IPS-15b (cell line): Measurements from ENCODE around the gene ODF4.
"Not testable (repeated sequence)": the region's sequence is repeated elsewhere in the genome, so short reads cannot be mapped to it uniquely, and the experiment has no call there.

Experiments
- H3K27me3 ChIP-seq: one replicate; pipeline ENCODE4 v1.6.1; 2013; ENCODE audit warnings: low read length; ENCODE audit not compliant: control insufficient read depth, insufficient read depth
- H3K36me3 ChIP-seq: one replicate; pipeline ENCODE4 v1.6.1; 2013; ENCODE audit warnings: low read length; ENCODE audit not compliant: control insufficient read depth, insufficient read depth
- H3K4me1 ChIP-seq: one replicate; pipeline ENCODE4 v1.6.1; 2013; ENCODE audit warnings: mild to moderate bottlenecking, low read length; ENCODE audit not compliant: control insufficient read depth, insufficient read depth
- H3K4me3 ChIP-seq: one replicate; pipeline ENCODE4 v1.5.1; 2013; ENCODE audit warnings: low read depth, low read length
- H3K9ac ChIP-seq: one replicate; pipeline ENCODE4 v1.6.1; 2013; ENCODE audit warnings: low read depth, mild to moderate bottlenecking, low read length
- H3K9me3 ChIP-seq: one replicate; pipeline ENCODE4 v1.6.1; 2013; ENCODE audit warnings: mild to moderate bottlenecking, low read length; ENCODE audit not compliant: control insufficient read depth, insufficient read depth

Gene ODF4

DNA sequence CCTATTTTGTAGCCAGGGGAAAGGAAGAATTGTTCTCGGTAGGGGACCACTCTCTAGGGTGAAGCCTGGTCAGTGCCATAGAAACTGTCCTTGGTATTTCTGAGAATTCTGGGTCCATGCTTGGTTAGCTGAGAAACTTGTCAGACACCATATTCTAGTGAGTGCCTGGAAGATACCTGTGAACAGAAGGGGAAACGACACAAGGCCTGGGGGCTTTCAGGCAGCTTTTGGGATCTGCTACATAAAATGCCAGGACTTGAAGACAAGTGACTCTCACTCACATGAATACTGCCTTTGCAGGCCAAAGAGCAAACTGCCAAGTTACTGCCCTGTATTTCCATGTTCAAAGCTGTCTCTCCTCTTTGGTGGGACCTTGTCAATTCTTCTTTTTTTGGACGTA lies 18.3 kb downstream of the ODF4 start:
- Histone ChIP-seq H3K36me3 (no peaks in the 10 kb centered on the region), H3K4me1 (peaks cover 12% of the 10 kb centered on the region), H3K4me3 (no peak overlapping the region), H3K27me3 (no peaks in the 10 kb centered on the region), H3K9ac (no peak overlapping the region), H3K9me3 (no peaks in the 10 kb centered on the region)

GRCh38 chr17:8359769-8360168 lies 20.1 kb downstream of the ODF4 start:
- Histone ChIP-seq H3K4me3 (no peak overlapping the region), H3K4me1 (peaks cover 7% of the 10 kb centered on the region), H3K36me3 (no peaks in the 10 kb centered on the region), H3K9ac (no peak overlapping the region), H3K27me3 (no peaks in the 10 kb centered on the region), H3K9me3 (no peaks in the 10 kb centered on the region)

DNA sequence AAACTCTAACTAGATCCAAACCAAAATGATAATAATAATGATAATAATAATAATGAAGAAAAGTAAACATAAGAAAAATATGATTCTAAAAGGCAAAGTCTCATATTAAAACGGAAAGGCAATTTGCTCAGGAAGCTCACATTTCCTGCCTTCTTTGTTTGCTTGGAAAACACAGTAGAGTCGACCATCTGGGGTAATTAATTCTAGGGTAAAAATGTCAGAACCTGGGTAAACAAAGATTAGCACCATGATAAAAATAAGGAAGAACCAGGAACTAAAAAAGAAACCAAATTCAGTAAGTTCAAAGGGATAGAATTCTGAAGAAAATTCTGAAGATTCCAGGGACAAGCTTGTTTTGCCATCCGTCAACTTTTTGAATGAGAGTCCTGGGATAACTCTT lies 20.6 kb downstream of the ODF4 start:
- no peaks in the 10 kb centered on the region for H3K9me3 ChIP-seq
- peaks cover 7% of the 10 kb centered on the region for H3K4me1 ChIP-seq
- no peaks in the 10 kb centered on the region for H3K36me3 ChIP-seq
- no peak overlapping the region for H3K4me3 ChIP-seq
- H3K27me3 ChIP-seq = no peaks in the 10 kb centered on the region
- H3K9ac ChIP-seq = no peak overlapping the region

- H3K9ac ChIP-seq = no peak overlapping the region
- no peaks in the 10 kb centered on the region for H3K36me3 ChIP-seq
- H3K4me3 ChIP-seq = no peak overlapping the region
- H3K4me1 ChIP-seq = peaks cover 7% of the 10 kb centered on the region
- no peaks in the 10 kb centered on the region for H3K27me3 ChIP-seq
- no peaks in the 10 kb centered on the region for H3K9me3 ChIP-seq
Measured at GRCh38 chr17:8360751-8361150, 21.1 kb downstream of the ODF4 start.

- no peak overlapping the region for H3K4me3 ChIP-seq
- H3K4me1 ChIP-seq = peaks cover 7% of the 10 kb centered on the region
- no peak overlapping the region for H3K9ac ChIP-seq
- no peaks in the 10 kb centered on the region for H3K27me3 ChIP-seq
- no peaks in the 10 kb centered on the region for H3K9me3 ChIP-seq
- no peaks in the 10 kb centered on the region for H3K36me3 ChIP-seq
Measured at GRCh38 chr17:8362651-8363332, 23.2 kb downstream of the ODF4 start.

DNA sequence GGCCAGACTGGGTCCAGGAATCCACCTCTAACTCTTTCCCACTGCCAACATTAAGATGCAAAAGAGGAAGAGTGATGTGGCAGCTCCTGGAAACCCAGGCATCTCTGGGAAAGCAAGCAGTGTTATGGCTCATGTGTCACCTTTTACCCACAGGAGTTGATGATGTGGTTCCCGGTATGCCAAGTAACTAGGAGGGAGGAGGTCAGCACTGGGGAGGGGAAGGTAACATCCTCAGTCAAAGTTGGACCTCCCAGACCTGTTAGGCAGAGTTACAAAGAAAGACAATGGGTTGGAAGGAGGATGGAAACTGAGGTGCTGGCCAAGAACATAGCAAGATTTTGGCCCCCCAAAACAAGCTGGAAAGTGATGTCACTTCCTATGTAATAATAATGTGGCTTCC lies 25.5 kb downstream of the ODF4 start:
- H3K9ac ChIP-seq = no peak overlapping the region
- no peak overlapping the region for H3K4me3 ChIP-seq
- H3K27me3 ChIP-seq = no peaks in the 10 kb centered on the region
- H3K9me3 ChIP-seq = no peaks in the 10 kb centered on the region
- no peaks in the 10 kb centered on the region for H3K4me1 ChIP-seq
- peaks cover 7% of the 10 kb centered on the region for H3K36me3 ChIP-seq

GRCh38 chr17:8366231-8366630 lies 26.6 kb downstream of the ODF4 start:
- Histone ChIP-seq H3K4me1 (no peaks in the 10 kb centered on the region), H3K36me3 (peaks cover 7% of the 10 kb centered on the region), H3K9me3 (no peaks in the 10 kb centered on the region), H3K9ac (no peak overlapping the region), H3K4me3 (no peak overlapping the region), H3K27me3 (no peaks in the 10 kb centered on the region)

DNA sequence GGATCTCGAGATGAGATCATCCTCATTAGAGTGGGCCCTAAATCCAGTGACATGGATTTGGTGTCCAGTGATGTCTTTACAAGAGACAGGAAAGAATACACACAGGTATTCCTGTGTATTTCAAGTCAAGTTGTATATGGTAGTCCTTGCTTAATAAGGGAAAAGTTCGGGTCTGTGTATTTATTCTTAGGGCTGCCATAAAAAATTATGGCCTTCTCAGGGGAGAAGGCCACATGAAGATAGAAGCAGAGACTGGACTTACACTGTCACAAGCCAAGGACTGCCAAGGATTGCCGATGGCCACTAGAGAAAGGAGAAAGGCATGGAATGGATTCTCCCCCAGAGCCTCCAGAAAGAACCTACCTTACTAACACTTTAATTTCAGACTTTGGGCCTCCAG lies 28.6 kb downstream of the ODF4 start:
- H3K4me3 ChIP-seq = no peak overlapping the region
- no peaks in the 10 kb centered on the region for H3K27me3 ChIP-seq
- H3K9me3 ChIP-seq = no peaks in the 10 kb centered on the region
- no peaks in the 10 kb centered on the region for H3K4me1 ChIP-seq
- no peak overlapping the region for H3K9ac ChIP-seq
- peaks cover 7% of the 10 kb centered on the region for H3K36me3 ChIP-seq

GRCh38 chr17:8369944-8370343 lies 30.3 kb downstream of the ODF4 start:
- Histone ChIP-seq H3K9me3 (no peaks in the 10 kb centered on the region), H3K4me3 (no peak overlapping the region), H3K27me3 (no peaks in the 10 kb centered on the region), H3K36me3 (peaks cover 7% of the 10 kb centered on the region), H3K9ac (no peak overlapping the region), H3K4me1 (no peaks in the 10 kb centered on the region)

GRCh38 chr17:8371786-8372185 lies 32.1 kb downstream of the ODF4 start:
- no peak overlapping the region for H3K4me3 ChIP-seq
- H3K36me3 ChIP-seq = peaks cover 7% of the 10 kb centered on the region
- H3K27me3 ChIP-seq = no peaks in the 10 kb centered on the region
- no peaks in the 10 kb centered on the region for H3K9me3 ChIP-seq
- H3K9ac ChIP-seq = no peak overlapping the region
- H3K4me1 ChIP-seq = no peaks in the 10 kb centered on the region

DNA sequence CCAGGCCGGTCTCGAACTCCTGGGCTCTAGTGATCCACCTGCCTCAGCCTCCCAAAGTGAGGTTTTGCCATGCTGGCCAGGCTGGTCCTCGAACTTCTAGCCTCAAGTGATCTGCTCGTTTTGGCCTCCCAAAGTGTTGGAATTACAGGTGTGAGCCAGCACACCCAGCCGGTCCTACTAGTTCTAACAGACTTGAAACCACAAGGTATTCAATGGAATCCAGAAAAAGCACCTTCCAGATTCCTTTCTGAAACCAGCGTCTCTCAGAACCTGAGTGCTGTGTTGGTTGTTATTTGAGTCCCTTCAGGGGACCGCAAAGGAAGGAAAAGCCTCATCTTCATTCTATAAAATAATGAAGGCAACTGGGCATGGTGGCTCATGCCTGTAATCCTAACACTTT lies 32.8 kb downstream of the ODF4 start:
- no peaks in the 10 kb centered on the region for H3K9me3 ChIP-seq
- no peak overlapping the region for H3K4me3 ChIP-seq
- H3K27me3 ChIP-seq = no peaks in the 10 kb centered on the region
- no peak overlapping the region for H3K9ac ChIP-seq
- peaks cover 7% of the 10 kb centered on the region for H3K36me3 ChIP-seq
- H3K4me1 ChIP-seq = no peaks in the 10 kb centered on the region

DNA sequence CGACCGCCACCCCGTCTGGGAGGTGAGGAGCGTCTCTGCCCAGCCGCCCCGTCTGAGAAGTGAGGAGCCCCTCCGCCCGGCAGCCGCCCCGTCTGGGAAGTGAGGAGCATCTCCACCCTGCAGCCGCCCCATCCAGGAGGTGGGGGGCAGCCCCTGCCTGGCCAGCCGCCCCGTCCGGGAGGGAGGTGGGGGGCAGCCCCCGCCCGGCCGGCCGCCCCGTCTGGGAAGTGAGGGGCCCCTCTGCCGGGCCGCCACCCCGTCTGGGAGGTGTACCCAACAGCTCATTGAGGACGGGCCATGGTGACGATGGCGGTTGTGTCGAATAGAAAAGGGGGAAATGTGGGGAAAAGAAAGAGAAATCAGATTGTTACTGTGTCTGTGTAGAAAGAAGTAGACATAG lies 34.2 kb downstream of the ODF4 start:
- H3K9ac ChIP-seq, H3K4me3 ChIP-seq, H3K4me1 ChIP-seq, H3K9me3 ChIP-seq, H3K27me3 ChIP-seq: not testable (repeated sequence)
- H3K36me3 ChIP-seq = peaks cover 21% of the 10 kb centered on the region
